Measurements from ENCODE around the gene ME2.
"Not testable (repeated sequence)": the region's sequence is repeated elsewhere in the genome, so short reads cannot be mapped to it uniquely, and the experiment has no call there.

Gene ME2

DNA sequence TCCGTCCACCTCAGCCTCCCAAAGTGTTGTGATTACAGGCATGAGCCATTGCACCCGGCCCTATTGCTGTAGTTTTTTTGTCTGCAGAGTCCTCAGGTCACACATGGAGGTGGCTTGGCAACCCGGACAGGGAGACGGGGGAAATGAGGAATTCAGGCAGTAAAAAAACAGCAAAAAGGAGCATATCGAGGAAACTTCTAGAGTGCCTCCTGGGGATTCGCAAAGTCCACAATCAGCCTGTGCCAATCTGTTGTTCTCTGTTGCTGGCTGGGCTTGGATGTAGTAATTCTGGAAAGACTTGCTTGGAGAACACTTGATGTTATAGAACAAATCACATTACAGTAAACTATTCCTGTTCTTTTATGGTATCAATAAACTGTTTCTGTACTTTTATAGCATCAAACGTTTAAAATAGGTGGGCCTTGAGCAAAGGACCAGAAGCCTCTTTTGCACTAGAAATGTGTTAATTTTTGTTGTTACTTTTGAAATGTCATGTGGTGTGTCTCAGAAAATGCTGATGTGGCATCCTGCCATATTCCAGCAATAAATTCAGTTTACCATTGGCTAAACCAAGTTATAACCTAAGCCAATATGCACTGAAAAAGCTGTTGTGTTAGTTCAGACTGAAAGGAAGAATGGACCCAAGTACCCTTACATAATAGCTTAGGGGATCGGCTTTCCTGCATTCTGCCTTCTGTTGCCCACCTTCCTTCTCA lies 103.3 kb downstream of the ME2 start:
- no peak for DNase-seq

DNA sequence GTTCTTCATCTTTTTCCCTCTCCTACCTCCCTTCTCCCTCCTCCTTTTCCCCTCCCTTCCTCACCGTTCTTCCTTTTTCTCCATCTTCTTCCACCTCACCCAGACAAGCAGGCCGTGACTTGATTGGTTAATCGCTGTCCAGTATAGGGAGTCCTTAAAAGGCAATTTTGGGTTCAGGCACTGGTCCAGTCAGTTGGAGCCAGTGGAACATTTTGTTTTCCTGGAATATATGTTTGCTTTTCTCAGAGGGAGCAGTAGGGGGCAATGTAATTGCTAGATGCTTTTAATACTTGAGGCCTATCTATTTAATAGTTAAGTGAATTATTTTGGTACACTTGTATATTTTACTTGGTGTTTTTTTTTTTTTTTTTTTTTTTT lies 103.9 kb downstream of the ME2 start:
- DNase-seq = no peak

DNA sequence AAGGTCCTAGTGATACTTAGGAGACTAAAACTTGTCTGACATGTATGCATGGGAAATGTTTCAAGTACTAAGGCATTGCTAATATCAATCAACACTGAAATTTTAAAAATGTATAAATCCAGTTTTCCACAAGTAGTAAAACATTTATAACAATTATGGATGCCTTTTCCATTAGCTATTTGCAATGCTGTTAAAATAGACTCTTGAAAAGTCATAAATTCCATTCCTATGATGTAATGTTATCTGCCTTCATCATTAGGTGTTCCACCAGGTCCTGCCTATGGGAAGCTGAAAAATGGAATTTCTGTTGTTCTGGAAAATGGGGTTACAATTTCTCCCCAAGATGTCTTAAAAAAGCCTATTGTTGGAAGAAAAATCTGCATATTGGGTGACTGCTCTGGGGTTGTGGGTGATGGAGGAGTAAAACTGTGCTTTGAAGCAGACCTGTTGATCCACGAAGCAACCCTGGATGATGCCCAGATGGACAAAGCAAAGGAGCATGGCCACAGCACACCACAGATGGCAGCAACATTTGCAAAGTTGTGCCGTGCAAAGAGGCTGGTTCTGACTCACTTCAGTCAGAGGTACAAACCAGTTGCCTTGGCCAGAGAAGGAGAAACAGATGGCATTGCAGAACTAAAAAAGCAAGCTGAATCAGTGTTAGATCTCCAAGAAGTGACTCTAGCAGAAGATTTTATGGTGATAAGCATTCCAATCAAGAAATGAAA lies 107.6 kb downstream of the ME2 start:
- no peak for DNase-seq

DNA sequence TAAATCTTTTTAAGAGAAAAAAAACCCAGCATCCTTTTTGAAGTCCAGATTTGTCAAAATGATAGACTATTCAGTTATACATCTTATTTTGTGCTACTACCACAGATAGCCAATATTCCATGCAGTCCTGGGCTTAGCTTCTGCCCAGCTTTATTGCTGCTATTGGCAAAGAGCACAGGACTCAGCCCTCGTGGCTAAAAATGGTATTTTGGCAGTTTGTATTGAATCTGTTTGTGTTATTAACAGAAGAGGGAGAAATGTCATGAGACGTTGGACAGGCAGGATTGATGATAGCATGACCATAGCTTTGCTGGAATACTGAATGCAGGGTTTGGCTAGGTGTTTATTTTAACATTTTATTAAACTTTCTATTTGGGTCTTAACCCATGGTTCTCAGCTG lies 108.3 kb downstream of the ME2 start:
- DNase-seq = no peak

DNA sequence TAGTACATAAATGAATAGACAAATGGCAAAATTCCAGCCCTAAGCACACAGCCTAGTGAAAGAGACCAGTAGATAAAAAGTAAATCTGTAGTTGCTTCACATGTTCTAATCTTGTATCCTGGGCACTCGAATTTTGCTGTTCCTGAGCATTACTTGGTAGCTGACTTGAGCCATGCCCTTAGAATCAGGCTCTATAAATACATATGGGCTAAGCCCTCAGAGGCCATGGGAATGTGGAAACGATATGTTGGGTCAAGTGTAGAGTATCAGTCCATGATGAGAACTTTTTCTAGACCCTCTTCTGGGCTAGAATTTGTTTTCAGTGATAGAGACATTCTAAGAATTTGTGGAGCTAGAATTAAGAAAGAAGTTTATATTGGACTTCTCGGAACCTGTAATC lies 110.8 kb downstream of the ME2 start:
- no peak for DNase-seq

DNA sequence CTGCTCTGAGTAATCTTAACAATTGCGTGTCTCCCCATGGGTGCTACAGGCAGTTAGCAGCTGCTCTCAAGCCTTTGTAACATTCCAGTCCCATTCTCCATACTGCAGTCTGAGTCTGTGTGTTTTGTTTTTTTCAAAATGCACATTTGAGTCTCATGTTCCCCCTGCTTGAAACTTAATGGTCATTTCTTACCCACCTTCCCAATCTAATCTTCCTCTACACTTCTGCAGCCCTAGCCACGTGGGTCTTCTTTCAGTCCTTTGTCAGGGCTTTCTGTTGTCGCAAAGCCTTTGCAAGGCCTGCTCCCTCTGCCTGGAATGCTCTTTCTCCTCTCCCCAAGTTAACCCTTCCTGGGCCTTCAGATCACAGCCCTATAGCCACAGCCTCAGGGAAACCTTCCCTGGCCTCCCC lies 113.4 kb downstream of the ME2 start:
- no peak for DNase-seq

DNA sequence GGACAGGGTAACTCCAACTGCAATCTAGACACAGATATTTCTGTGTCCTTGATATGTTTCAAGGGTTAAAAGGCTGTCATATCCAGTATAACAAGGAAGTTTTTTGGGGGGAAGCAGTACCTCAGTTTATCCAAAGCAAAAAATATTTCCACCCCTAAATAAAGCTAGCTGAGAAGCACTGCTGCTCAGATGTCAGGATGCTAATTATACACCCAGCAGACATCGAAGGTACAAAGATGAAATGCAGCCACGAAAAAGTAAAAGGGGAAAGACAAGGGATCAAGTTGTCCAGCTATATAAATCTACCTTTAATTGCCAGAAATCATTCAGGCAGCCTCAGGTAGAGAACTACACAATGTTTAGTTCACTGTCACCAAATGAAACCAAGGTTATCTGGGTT lies 115.1 kb downstream of the ME2 start:
- DNase-seq = no peak

DNA sequence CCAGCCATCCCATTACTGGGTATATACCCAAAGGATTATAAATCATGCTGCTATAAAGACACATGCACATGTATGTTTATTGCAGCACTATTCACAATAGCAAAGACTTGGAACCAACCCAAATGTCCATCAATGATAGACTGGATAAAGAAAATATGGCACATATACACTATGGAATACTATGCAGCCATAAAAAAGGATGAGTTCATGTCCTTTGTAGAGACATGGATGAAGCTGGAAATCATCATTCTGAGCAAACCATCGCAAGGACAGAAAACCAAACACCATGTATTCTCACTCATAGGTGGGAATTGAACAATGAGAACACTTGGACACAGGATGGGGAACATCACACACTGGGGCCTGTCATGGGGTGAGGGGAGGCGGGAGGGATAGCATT lies 124.3 kb downstream of the ME2 start:
- DNase-seq = not testable (repeated sequence)
